ENCODE results near the gene EFNA5. TPM values are rescaled to one million over a fixed set of nuclear protein-coding genes. Genes with fewer than 3 reads are reported as not detected.

EFNA5 gene
- polyA plus RNA-seq, 3 donors, result 0.74 to 5.4 (median 2.8) TPM

- no peak overlapping the region for H3K27ac ChIP-seq (ENCODE audit: low read depth, low read length)
- WGBS, 3 donors, result 78 to 93% (median 89%) methylated on average over 1 of the region's 1 CpG
These were observed 129.3 kb downstream of the EFNA5 start for GRCh38 chr5:107541400-107541799.

DNA sequence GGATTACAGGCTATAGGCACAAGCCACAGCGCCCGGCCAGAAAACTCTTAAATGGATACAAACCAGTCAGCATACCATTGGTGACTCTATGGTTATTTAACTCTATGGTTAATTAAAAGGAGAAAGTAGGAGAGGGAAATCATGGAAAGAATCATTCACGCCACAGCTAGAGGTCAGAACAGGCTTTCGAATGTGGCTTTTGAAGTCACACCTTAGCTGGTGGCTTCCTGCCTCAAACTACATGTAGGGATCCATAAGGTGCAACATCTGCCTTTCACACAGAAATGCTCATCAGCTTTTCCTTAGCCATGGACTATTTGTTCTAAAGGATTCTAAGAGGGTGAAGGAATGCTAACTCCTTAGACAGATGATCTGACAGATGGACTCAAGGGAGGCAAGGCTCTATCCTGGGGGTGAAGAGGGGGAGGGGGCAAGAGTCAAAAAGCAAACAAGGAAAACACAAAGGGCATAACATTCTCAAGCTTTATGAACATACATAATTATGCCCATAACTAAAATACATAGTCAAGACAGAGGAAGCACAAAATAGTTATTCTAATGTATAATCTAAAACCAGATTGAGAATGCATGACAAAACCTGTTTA lies 130.9 kb downstream of the EFNA5 start:
- no peak overlapping the region for H3K27ac ChIP-seq (ENCODE audit: low read depth, low read length)

DNA sequence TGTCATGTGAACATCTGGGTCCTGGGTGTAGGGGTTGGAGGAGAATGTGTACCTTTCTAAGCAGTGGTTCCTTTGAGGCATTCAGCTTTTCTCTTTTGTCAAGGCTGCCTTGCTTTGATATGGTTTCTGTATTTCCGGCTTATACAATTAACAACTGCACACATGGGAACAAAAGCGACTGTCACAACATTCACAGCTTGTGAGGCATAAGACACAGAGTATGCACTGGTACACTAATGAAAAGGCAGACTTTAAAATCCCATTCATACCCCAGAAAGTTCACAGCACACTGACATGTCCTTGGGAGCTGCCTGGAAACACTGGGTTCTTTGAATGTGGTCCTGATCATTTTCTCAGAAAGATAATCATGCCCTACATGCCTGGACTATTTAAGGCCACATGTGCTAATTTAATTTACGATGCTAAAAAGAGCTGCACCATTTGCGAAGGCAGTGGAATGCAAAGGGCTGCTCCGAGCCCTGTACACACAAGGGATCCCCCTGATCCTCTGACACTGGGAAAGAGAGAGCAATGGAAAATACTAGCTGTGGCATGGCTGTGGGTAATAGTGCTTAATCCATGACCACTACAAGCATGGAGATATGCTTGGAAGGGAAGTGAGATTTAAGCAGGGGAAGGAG lies 131.8 kb downstream of the EFNA5 start:
- no peak overlapping the region for H3K27ac ChIP-seq (ENCODE audit: low read depth, low read length)
- WGBS, 3 donors, result 76 to 89% (median 77%) methylated on average over 5 of the region's 5 CpGs

More for the DNA sequence above, 130.9 kb downstream of the EFNA5 start:
- 89 to 96% (median 92%) methylated on average over 4 of the region's 4 CpGs for whole genome bisulfite sequencing, 3 donors

GRCh38 chr5:107538331-107538730 lies 132.4 kb downstream of the EFNA5 start:
- H3K27ac ChIP-seq (ENCODE audit: low read depth, low read length), result no peak overlapping the region

GRCh38 chr5:107535849-107536248 lies 134.9 kb downstream of the EFNA5 start:
- H3K27ac ChIP-seq (ENCODE audit: low read depth, low read length), result no peak overlapping the region
- WGBS, 3 donors, result 71 to 93% (median 75%) methylated on average over 1 of the region's 1 CpG

- WGBS, 3 donors, result 84 to 89% (median 89%) methylated on average over 2 of the region's 2 CpGs
These were observed 136.5 kb downstream of the EFNA5 start for GRCh38 chr5:107533910-107534876.

DNA sequence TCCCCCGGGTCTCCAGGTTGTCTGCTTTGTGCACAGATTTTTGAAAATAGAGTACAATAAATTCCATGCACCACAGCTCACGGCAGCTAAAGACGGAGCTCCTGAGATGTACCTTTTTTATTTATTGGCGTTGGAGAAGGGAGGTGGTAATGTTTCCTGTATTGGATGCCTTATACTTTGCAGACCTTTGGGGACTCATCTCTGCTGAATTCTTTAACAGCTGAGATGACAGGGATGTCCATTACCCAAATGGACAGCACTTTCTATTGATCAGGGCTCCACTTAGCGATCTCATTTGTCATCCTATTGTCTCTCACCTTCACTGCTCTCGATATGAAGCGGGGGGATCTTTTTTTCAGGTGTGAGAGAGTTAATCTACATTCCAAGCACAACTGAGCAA lies 137.8 kb downstream of the EFNA5 start:
- 90 to 93% (median 92%) methylated on average over 7 of the region's 7 CpGs for WGBS, 3 donors
- H3K27ac ChIP-seq (ENCODE audit: low read depth, low read length), result no peak overlapping the region

More at GRCh38 chr5:107533910-107534876, 136.5 kb downstream of the EFNA5 start:
- H3K27ac ChIP-seq (ENCODE audit: low read depth, low read length), result no peak overlapping the region

DNA sequence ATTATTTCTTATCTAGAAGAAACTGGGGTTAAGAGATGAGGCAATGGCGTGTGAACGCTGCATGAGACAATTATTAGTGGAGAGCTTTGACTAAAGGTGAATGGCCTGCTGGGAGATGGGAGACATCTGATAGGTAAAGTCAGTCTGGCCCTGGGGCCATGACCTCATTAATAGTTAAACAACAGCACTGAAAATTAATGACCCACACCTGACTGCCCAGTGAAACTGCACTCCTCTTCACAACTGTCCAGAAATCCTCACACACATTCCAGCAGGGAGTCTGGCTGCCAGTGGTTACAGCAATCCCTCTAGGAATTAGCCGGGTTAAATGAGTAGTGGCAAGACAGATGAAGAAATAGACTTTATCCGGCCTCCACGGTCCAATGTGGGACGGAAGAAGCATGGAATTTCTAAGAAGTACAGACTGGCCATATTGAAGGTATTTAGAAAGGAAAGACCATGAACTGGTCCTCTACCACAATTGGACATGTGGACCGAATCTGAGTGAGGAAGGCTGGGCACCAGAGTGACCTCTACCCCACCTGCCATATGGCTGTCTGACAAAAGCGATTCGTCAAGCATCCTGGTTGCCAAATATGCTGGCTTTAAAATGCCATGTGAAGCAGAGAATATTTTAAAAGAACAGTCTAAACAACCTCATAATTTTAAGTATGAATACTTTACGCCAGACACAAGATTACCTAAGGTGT lies 138.4 kb downstream of the EFNA5 start:
- WGBS, 3 donors, result 76 to 90% (median 77%) methylated on average over 10 of the region's 10 CpGs
- no peak overlapping the region for H3K27ac ChIP-seq (ENCODE audit: low read depth, low read length)

DNA sequence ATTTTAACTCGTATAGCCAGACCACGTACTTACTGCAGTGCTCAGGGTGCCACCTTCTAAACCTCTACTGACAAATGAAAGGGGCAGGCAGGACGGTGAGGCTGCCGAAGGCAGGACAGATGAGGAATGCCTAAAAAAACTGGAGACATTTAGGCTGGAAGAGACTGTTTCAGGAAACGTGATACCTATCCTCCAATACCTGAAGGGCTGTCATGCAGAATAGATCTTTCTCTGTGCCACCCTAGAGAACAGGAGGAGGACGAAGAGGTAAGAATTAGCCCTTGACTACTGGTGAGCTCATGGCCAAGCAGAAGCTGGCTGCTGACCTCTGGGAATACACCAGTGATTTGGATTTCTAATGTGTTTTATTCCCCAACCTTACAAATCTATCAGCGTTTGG lies 139.4 kb downstream of the EFNA5 start:
- no peak overlapping the region for H3K27ac ChIP-seq (ENCODE audit: low read depth, low read length)
- 82 to 88% (median 84%) methylated on average over 7 of the region's 7 CpGs for WGBS, 3 donors

DNA sequence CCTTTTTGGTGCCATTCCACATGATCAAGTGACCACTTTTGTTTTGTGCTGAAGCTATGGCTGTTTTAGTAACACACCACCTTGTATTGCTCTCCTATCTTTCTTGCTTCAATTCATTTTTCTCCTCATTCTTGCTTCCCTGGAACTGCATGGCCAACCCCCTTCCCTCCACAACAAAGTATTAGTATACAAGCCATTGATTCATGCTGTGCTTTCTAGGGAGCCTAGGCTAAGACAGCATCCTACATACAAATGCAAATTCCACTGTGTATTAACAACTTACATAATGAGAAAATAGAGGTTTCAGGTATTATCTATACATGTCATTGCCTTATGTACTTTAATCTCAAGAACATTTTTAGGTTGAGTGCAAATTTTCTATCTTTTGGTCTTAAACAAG lies 141.1 kb downstream of the EFNA5 start:
- H3K27ac ChIP-seq (ENCODE audit: low read depth, low read length), result no peak overlapping the region

DNA sequence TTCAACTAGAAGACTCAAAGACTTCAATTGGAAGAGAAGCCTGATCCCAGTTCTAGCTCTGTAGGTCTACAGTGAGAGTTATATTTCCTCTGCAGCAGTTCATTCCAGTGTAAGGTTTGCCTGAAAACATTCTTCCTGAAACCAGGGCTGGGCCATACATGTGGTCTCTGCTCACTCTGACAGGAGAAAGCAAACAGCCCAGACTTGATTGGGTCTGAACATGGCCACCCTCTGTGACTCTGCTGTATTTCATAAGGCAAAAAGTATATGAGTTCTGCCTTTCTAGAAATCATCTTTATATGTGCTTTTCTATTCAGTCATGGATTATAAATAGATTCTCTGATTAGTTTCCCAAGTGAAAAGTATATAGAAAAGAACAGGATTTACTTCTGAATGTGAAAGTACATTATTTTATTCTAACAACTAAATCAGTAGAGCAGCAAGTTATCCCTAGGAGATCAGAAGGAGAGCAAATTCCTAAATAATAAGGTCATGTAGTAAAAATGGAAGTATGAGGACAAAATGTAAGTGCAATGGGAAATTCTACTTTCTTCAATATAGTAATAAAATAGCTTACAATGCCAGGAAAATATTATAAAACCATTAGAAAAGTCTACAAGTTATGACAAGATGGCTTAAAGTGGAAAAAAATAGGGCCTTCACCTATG lies 144.3 kb downstream of the EFNA5 start:
- no peak overlapping the region for H3K27ac ChIP-seq (ENCODE audit: low read depth, low read length)

- 89 to 95% (median 92%) methylated on average over 2 of the region's 2 CpGs for WGBS, 3 donors
- H3K27ac ChIP-seq (ENCODE audit: low read depth, low read length), result no peak overlapping the region
These were observed 146.6 kb downstream of the EFNA5 start for GRCh38 chr5:107524111-107524510.

- 79 to 94% (median 89%) methylated on average over 5 of the region's 5 CpGs for WGBS, 3 donors
- no peak overlapping the region for H3K27ac ChIP-seq (ENCODE audit: low read depth, low read length)
These were observed 147.6 kb downstream of the EFNA5 start for GRCh38 chr5:107523029-107523680.

GRCh38 chr5:107522456-107522855 lies 148.3 kb downstream of the EFNA5 start:
- H3K27ac ChIP-seq (ENCODE audit: low read depth, low read length), result no peak overlapping the region
- 92 to 99% (median 96%) methylated on average over 4 of the region's 4 CpGs for WGBS, 3 donors

- H3K27ac ChIP-seq (ENCODE audit: low read depth, low read length), result no peak overlapping the region
- WGBS, 3 donors, result 30 to 45% (median 38%) methylated on average over 6 of the region's 6 CpGs
These were observed 150.8 kb downstream of the EFNA5 start for GRCh38 chr5:107519900-107520354.

GRCh38 chr5:107518616-107519015 lies 152.1 kb downstream of the EFNA5 start:
- no peak overlapping the region for H3K27ac ChIP-seq (ENCODE audit: low read depth, low read length)
- WGBS, 3 donors, result 81 to 83% (median 81%) methylated on average over 2 of the region's 2 CpGs

GRCh38 chr5:107518190-107518589 lies 152.5 kb downstream of the EFNA5 start:
- no peak overlapping the region for H3K27ac ChIP-seq (ENCODE audit: low read depth, low read length)
- 76 to 79% (median 78%) methylated on average over 6 of the region's 6 CpGs for WGBS, 3 donors

Data from adipose tissue (tissue), 3 donors.